Cardiac septum (tissue), 1 donor: ENCODE results near the gene MGAT4A. TPM values are rescaled to one million over a fixed set of nuclear protein-coding genes. Genes with fewer than 3 reads are reported as not detected.

Experiments used
- DNase-seq: peaks from one replicate; pipeline ENCODE4 v3.0.0-alpha.2; 2020; ENCODE audit warnings: low spot score
- intact Hi-C: fragments of 100-400 bp; cut with DNase I; formaldehyde crosslinking; loops from one replicate; pipeline ENCODE4 v1.14.0; 2022
- long read RNA-seq: library from polyadenylated mRNA; unstranded; transcript quantifications from one replicate; pipeline ENCODE4 v2.0.0, GENCODE V29; 2021
- total RNA-seq: library from RNA; stranded (reverse); fragmentation: NEBNext Ultra II Directional; extraction: Animal tissue kit (Norgen Biotek cat#: 25700); gene quantifications from one replicate; pipeline ENCODE4 v1.2.1, GENCODE V29; 2021
- donor health status: DM: no; HTN: no; CAD: no.

The MGAT4A gene
- total RNA-seq = 16.3 TPM
- long read RNA-seq, full-length matches to known transcripts = 11 of 16 reads
- long read RNA-seq, partial matches to known transcripts = 0 of 16 reads
- long read RNA-seq, other reads (novel, unspliced or antisense) = 5 of 16 reads

DNA sequence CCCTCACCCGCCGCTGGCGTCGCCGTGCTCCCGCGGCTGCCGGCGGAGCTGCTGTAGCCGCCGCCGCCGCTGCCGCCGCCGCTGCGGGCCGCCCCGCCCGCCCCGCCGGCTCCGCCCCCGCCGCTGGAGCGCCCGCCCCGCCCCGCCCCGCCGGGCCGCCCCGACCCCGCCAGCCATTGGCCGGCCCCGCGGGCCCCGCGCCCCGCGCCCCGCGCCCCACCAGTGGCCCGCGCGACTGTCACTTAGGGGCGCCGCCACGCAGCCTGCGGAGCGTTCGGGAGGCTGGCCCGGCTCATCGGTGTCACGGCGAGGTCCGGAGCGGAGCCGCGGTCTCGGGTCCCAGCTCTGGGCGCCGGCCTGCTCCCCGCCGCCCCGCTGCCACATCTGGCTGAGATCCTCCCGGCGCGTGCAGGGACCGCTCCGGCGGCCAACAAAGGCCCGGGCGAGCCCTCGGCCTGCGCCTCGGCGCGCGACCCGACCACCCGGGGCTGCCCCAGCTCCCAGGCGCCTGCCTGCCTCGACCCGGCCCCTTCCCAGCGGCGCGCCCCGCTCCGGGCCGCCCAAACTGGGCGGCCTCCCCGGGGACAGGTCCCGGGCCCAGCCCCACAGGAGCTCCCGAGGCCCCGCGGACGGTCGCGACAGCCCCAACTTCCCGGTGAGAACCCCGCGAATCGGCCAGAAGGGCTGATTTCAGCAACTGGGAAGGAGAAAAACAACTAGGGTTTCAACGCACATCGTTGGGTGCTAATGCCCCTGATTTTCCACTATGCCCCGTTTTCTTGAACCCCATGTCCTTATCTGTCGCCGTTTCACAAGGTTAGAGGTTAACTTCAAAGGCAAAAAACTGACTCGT is at the start of gene MGAT4A:
Gene MGAT4A, minus strand, starts transcription at position 92 of the 853 bp plus-strand sequence. CDS start 4,800 bp downstream, outside the sequence.
- DNase-seq = peak; percentile 90

DNA sequence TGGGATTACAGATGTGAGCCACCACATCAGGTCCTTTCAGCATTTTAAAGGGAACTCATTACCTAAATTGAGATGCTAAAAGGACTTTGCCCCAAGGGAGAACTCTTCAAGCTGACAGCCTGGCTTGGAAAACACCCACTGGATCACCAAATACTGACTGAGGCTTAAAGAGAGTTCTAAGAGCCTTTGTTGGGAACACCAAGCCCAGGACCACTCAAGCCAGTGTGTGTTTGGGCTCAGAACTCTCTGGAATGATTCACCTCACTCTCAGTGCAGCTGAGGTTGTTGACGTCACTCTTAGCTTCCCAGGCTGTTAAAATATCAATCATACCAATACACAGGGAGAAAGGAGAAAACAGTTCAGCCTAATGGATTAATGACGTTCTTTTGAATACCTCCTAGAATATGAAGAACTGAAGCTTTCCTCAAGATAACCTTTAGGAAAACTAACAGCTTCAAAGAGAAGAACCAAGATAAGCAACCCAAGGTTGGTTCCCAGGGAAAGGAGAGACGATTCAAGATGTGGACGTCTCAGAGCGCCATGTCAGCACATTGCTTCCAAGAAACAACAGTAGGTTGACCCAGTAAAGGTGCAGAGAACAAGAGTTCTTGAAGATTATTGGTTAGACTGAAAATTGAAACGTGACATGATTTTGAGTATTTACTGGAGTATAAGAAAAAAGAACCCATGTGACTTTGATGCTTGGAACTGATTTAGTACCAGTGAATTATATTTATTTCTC is 48.0 kb upstream of the MGAT4A start:
- intact Hi-C loops = no loop called here
- DNase-seq = no peak

More for the DNA sequence above, at the start of gene MGAT4A:
- intact Hi-C loops = loop anchor here (2.0 kb wide), 2 partner anchors 94 to 106 kb away; no protein-coding TSS in a partner anchor

DNA sequence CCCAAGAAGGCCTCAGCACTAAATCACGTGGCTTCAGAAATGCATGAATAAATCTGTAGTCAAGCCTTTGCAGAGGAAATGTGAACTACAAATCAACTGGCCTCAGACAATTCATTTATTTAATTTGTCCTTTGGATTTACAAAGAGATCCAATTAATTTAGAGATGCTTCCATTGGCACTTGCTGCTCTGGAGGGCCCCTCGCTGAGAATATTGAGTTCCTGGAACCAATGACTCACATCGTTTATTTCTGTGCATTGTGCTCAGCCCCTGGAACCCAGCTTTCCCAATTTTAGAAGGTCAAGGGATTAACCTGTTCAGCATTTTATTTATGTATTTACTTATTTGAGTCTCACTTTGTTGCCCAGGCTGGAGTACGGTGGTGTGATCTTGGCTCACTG is 47.2 kb upstream of the MGAT4A start:
- intact Hi-C loops = no loop called here
- no peak for DNase-seq

DNA sequence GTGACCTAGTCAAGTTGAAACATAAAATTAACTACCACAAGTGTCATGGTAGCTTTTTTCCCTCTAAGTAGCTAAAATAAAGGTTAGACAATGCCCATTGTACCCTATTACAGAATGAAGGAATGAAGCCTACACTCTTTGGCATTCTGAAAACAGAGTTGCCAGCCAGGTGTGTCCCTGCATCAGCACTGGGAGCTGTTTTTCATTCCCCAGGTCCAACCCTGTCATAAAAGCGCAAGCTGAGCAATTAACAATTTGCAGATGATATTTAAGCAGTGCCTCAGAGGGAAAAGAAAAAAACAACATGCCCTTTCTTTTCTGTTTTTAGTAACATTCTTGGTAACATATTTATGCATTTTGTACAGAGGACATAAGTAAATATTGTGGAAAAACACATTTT is 46.8 kb upstream of the MGAT4A start:
- no peak for DNase-seq
- intact Hi-C loops = no loop called here

DNA sequence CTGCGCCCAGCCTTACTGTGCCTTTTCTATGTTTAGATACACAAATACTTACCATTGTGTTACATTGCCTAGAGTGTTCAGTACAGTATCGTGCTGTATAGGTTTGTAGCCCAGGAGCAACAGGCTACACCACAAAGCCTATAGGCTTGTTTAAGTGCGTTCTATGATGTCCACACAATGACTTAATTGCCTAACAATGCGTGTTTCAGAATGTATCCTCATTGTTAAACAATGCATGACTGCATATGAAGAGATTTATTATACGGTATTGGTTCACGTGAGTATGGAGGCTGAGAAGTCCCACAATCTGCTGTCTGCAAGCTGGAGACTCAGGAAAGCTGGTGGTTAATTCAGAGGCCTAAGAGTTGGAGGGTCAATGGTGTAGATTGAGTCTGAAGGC is 46.1 kb upstream of the MGAT4A start:
- intact Hi-C loops = no loop called here
- DNase-seq = no peak

DNA sequence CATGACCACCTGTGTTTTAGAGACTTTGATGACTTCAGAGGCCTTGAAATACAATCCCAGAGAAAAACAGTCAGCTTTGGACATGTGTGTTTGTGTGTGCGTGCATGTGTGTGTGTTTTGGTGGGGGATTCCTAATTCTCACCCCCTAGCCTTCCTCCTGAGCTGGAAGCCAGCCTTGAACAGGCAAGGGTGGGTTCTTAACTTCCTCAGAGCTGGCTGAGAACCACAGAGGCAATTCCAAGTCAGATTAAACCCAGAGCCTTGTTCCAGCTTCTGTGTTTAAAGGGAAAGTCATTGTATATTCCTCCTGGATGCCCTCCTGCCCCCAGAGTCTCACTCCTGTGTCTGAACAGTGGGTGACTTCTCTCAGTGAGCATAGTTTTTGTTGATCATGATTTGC is 45.2 kb upstream of the MGAT4A start:
- DNase-seq = no peak
- intact Hi-C loops = no loop called here

DNA sequence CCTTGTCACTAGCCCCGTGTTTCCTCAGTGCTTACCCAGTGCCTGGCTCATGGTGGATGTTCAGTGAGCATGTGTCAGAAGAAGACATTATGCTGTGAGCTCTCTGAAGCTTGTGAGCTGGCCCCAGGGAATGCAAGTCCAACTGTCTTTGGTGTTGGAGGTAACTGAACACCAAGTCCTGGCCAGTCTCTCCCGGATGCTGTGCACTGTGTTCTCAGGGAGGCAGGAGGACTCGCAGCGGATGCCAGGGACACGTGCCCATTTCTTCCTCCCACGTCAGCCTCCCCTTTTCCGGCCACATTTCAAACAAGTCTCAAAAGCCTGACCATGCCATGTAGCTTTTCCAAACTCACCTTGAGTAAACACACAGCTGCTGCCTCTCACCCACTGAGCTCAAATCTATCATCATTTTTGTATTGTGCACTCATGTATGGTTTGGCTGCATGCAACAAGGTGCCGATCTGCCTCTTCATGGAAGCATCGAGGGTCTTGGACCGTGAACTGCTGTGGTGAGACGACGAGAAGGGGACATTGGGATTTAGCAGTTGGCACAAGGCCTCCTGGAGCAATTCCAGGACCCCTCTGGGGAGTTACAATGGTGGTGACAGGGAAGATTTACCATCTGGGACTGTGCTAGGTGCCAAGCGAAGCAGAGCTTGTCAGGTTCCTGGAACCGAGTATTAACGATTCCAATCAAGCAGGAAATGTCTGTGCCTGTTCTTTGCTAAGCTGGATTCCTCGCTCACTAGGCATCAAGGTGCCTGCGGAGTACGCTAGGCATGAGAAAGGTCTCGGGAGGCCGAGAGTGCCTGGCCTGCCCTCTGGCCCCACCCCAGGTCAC is 44.4 kb upstream of the MGAT4A start:
- intact Hi-C loops = no loop called here

DNA sequence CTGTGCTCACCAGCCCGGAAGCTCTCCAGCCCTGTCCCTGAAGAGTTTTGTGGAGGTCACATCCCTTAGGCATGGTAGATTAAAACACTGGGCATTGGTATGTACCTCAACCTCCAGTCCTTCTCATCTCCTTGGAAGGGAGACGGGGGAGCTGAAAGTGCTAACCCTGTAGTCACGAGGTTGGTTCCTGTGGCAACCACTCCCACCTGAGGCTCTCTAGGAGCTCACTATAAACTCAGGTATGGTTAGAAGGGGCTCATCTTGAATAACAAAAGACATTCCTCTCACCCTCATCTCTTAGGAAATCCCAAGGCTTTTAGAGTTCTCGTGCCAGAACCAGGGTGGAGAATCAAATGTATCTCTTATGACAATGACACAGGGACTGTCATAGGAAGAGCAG is 43.0 kb upstream of the MGAT4A start:
- intact Hi-C loops = no loop called here
- DNase-seq = no peak

More for the DNA sequence above, 44.4 kb upstream of the MGAT4A start:
- no peak for DNase-seq

DNA sequence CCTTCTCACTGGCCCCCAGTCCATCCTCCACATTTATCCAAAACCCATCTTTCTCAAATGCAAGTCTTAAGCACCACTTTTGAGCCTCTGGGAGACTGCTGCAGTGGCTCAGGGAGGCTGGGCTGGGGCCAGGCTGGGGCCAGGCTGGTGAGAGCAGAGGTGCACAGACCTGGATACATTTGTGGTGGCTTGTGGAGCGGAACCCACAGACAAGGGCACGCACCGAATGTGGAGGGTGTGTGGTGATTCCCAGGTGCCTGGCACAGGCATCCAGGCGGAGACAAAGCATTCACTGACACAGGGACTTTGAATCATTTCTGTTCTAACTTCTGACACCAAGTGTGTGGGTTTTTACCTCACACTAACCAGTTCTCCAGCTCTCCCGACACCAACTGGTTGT is 42.2 kb upstream of the MGAT4A start:
- no peak for DNase-seq
- intact Hi-C loops = no loop called here

DNA sequence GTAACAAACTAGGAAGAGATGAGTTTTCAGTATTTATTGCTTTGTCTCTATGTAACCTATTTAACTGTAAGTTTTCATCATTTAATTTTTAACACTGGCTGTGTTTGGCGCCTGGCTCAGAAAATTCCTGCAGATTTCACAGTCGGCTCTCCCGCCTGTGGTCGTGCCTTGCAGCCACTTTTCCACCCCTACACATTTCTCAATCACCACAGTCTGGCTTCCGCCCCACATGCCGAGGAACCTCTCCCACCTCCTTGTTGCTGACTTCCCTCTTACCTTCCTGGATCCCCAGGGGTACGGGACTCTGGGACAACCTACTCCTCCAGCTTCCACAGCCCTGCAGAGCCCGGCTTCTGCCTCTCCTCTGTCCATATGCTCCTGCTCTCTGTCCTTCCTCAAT is 41.6 kb upstream of the MGAT4A start:
- DNase-seq = no peak
- intact Hi-C loops = no loop called here

DNA sequence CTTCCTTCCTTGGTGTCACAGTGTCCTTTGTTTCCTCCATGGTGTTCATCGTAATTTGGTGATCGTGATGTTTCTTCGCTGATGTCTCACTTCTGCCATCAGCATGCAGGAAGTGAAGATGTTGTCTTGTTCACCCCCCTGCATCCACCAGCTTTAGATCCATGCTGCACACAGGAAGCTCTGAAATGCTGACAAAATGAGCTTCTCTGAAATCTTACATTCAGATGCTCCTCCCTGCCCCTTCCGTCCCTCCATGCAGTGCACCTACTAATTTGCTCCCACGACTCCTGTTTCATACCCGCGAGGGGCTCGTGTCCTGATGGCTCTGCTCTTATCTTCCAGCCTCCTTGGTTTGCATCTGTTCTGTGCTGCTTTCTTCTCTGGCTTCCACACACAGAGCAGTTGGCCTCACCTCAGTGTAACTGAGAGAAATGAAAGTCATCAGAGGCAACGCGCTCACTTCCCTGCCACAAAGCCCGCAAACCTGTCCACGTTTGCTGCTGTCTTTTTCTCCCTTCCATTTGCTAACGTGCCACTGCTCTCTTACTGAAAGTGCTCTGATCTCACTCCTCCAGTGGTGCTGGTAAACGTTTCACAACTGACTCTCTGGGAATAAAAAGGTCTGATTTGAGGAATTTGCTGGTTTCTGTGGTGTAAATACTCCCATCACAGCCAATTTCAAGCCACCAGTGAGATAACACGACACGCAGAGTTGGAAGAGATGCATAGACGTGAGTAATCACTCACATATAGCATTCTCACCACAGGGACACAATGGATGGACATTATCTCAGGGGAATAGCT is 41.0 kb upstream of the MGAT4A start:
- intact Hi-C loops = no loop called here
- DNase-seq = no peak

DNA sequence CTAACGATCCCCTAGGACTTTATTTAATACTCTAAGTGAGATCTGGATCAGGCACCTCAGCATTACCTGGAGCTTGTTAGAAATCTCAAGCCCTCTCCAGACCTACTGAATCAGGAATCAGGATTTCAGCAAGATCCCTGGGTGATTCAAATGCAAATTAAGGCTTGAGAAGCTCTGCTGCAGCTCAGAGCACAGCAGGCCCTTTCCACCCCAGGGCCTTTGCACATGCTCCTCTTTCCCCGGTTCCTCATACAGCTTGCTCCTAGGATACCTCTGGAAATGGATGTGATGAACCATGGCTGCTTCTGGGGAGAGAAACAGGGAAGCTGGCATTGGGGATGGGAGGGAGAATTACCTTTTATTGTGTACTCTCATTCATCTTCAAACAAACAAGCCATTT is 40.3 kb upstream of the MGAT4A start:
- intact Hi-C loops = no loop called here

DNA sequence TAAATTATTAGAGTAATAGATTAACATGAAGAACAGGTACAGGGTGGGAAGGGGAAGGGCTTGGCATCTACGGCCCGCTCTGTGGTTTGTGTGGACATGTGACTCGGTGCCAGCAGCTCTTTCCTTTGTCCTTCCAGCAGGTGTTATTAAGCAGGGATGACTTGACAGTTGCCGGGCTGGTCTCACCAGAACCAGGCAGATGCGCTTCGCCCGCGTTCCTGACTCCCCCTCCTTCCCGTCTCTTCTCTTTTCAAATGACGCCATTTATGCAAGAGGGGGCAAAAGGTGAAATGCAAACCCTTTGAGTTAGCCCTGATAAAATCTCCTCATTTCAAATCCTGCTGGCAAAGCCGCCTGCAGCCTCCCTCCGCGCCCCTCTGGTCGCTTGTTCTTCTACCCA is 38.9 kb upstream of the MGAT4A start:
- intact Hi-C loops = no loop called here
- DNase-seq = no peak

More for the DNA sequence above, 40.3 kb upstream of the MGAT4A start:
- no peak for DNase-seq

DNA sequence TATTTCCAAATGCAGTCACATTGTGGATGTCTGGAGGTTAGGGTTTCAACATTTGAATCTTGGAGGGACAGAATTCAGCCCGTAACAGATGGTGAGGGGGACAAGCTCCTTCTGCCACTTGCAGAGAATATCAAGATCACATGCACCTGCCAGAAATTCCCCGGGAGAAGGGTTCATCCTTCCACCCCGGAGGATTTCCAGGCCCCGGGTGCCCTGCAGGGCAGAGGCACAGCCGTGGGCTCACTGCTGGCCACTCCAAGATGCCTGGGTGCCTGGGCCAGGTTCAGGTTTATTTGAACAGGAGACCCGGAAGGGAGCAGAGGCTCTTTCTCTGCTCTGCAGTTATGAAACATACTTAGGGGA is 38.2 kb upstream of the MGAT4A start:
- intact Hi-C loops = no loop called here
- no peak for DNase-seq

DNA sequence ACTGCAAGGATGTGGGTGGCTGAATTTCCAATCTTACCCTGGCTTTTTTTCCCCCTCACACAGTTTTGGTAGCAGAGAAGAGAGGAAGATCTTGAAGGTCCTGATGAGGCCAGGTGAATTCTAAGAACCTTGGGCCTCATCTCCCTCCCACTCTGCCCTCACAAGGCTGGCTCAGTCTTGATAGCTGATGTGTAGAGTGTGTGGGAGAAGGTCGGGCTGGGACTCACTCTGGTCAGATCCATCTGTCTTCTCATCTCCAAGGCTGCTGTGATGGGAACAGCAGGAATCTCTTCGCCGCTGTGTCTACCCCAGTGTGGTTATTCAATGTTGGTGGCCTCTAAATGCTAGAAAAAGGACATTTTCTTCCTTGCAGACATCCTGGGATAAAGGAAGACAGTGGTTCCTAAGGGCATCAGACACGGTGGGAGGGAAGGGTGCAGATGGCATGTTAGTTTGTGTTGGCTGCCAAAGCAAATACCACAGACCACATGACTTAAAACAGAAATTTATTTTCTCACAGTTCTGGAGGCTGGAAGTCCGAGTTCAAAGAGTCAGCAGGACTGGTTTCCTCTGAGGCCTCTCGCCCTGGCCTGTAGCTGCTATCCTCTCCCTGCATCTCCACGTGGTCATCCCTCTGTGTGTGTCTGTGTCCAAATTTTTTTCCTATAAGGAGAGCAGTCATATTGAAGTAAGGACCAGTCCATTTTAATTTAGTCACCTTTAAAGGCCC is 37.6 kb upstream of the MGAT4A start:
- no peak for DNase-seq
- intact Hi-C loops = no loop called here

DNA sequence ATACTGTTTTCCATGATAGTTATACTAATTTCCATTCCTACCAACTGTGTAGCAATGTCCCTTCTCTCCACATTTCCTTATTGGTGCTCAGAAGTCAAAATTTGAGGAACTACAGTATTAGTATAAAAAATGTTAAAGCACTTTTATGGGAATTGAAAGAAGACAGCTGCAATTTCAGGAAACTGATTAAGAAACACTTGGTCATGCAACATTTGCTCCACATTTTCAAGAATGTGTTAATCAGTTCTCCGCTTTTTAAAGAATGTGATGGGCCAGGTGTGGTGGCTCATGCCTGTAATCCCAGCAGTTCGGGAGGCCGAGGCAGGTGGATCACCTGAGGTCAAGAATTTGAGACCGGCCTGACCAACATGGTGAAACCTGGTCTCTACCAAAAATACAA is 33.6 kb upstream of the MGAT4A start:
- intact Hi-C loops = loop anchor here (5.0 kb wide), 1 partner anchor 53 kb away; no protein-coding TSS in a partner anchor

DNA sequence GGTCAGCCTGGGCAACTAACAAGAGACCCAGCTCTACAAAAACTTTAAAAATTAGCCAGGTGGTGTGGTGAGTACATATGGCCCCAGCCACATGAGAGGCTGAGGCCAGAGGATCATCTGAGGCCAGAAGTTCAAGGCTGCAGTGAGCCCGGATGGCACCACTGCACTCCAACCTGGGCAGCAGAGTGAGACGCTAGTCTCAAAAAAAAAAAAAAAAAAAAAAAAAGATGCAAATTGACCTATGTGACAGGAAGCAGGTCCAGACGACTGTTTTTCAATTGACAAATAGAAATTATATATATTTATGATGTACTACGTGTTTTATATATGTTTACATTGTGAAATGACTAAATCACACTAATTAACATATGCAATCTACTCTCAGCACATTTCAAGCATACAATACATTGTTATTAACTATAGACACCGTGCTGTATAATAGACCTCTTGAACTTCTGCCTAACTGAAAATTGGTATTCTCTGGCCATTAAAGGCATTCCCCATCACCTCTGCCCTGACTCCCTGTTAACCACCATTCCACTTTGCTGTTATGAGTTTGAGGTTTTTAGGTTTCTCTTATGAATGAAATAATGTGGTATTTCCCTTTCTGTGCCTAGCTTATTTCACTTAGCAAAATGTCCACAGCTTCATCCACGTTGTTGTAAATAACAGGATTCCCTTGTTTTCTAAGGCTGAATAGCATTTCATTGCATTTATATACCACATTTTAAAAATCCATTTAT is 32.4 kb upstream of the MGAT4A start:
- intact Hi-C loops = loop anchor here (5.0 kb wide), 1 partner anchor 54 kb away; no protein-coding TSS in a partner anchor
- no peak for DNase-seq

More for the DNA sequence above, 33.6 kb upstream of the MGAT4A start:
- DNase-seq = no peak
